B cell (primary cell): ENCODE data around the gene HS3ST3A1.

ENCODE experiments used
- CTCF ChIP-seq: fragments of 200-600 bp; IDR thresholded peaks from one replicate; pipeline ENCODE4 v1.8.0; 2022; ENCODE audit warnings: antibody characterized with exemption, mild to moderate bottlenecking
- EZH2 ChIP-seq: IDR thresholded peaks from 2 replicates; pipeline ENCODE4 v1.6.1; 2012; ENCODE audit warnings: borderline replicate concordance, low read depth, mild to moderate bottlenecking, moderate library complexity, low read length; ENCODE audit not compliant: insufficient read depth, poor library complexity, severe bottlenecking

- TF ChIP-seq EZH2 (no peak), CTCF (no peak)
Measured at GRCh38 chr17:13474073-13474800, 127.5 kb downstream of the HS3ST3A1 start.
